SK-N-SH (cell line): ENCODE results near the gene AK4. TPM values are rescaled to one million over a fixed set of nuclear protein-coding genes. Genes with fewer than 3 reads are reported as not detected.
A peak's percentile ranks its signal among the peaks of the same experiment; 100 is the strongest.

Source experiments
- CTCF ChIA-PET: fragments of 300-600, 350-600 bp; formaldehyde crosslinking; extraction: SDS; loops from one replicate; lab custom pipeline; 2021; lab: Yijun Ruan, JAX
- POLR2A ChIA-PET: fragments of 350-600 bp; sonication (Branson Sonifier 250); formaldehyde crosslinking; extraction: SDS; loops from one replicate; lab custom pipeline; 2020; ENCODE audit warnings: antibody characterized with exemption, inconsistent platforms; lab: Yijun Ruan, JAX
- DNase-seq: peaks from one replicate; pipeline ENCODE4 v3.0.0; 2012
- H2AFZ ChIP-seq: fragments of 200-600 bp; sonication (generic); 2 replicates; pipeline ENCODE4 v1.8.1; 2016; ENCODE audit warnings: antibody characterized with exemption, mild to moderate bottlenecking, low read depth
- H3F3A ChIP-seq: fragments of 200-600 bp; sonication (generic); replicated peaks from 2 replicates; pipeline ENCODE3; 2016; ENCODE audit warnings: antibody characterized with exemption, mild to moderate bottlenecking; ENCODE audit not compliant: insufficient read depth
- H3K27ac ChIP-seq, 2 experiments: fragments of 200-500 bp in 1 of 2; fragments of 200-600 bp in 1 of 2; sonication (Bioruptor generic) in 1 of 2; sonication (generic), shearing (Covaris generic) in 1 of 2; 2 replicates each; pipeline versions ENCODE4 v1.5.1 to v1.6.1; 2014 to 2016; ENCODE audit warnings: low read depth in 2 of 2, inconsistent platforms in 1 of 2, low read length in 1 of 2, mild to moderate bottlenecking in 1 of 2, mixed read lengths in 1 of 2
- H3K27me3 ChIP-seq: fragments of 200-600 bp; sonication (generic), shearing (Covaris generic); 2 replicates; pipeline ENCODE4 v1.6.1; 2016; ENCODE audit warnings: mixed run types; ENCODE audit not compliant: insufficient read depth
- H3K36me3 ChIP-seq, 2 experiments: fragments of 200-500 bp in 1 of 2; fragments of 200-600 bp in 1 of 2; sonication (Bioruptor generic) in 1 of 2; sonication (generic) in 1 of 2; replicated peaks in 1 of 2; 2 replicates each; pipeline versions ENCODE3 to v1.5.1; 2014 to 2016; ENCODE audit warnings: low read length in 1 of 2, mild to moderate bottlenecking in 1 of 2; ENCODE audit not compliant: insufficient read depth in 2 of 2, control insufficient read depth in 1 of 2
- H3K4me1 ChIP-seq, 2 experiments: fragments of 200-500 bp in 1 of 2; fragments of 200-600 bp in 1 of 2; sonication (Bioruptor generic) in 1 of 2; sonication (generic), shearing (Covaris generic) in 1 of 2; 2 replicates each; pipeline versions ENCODE4 v1.5.1 to v1.6.1; 2014 to 2016; ENCODE audit warnings: low read depth in 1 of 2, low read length in 1 of 2, mixed run types in 1 of 2; ENCODE audit not compliant: insufficient read depth in 2 of 2, control insufficient read depth in 1 of 2
- H3K4me2 ChIP-seq: fragments of 200-600 bp; sonication (generic), shearing (Covaris generic); 2 replicates; pipeline ENCODE4 v1.6.1; 2017; ENCODE audit warnings: mixed run types
- H3K4me3 ChIP-seq, 2 experiments: fragments of 200-500 bp in 1 of 2; fragments of 200-600 bp in 1 of 2; sonication (Bioruptor generic) in 1 of 2; sonication (generic), shearing (Covaris generic) in 1 of 2; 2 replicates each; pipeline versions ENCODE4 v1.5.1 to v1.8.1; 2014 to 2016; ENCODE audit warnings: low read depth in 2 of 2, inconsistent platforms in 1 of 2, low read length in 1 of 2, mild to moderate bottlenecking in 1 of 2, mixed read lengths in 1 of 2, moderate library complexity in 1 of 2
- H3K79me2 ChIP-seq: fragments of 200-600 bp; sonication (generic); 2 replicates; pipeline ENCODE4 v1.8.1; 2017; ENCODE audit warnings: mild to moderate bottlenecking; ENCODE audit not compliant: insufficient read depth
- H3K9ac ChIP-seq: fragments of 200-600 bp; sonication (generic); 2 replicates; pipeline ENCODE4 v1.6.1; 2017; ENCODE audit warnings: mixed run types
- H3K9me2 ChIP-seq: fragments of 200-600 bp; sonication (generic); 2 replicates; pipeline ENCODE4 v1.6.1; 2017; ENCODE audit warnings: mixed run types
- H3K9me3 ChIP-seq: fragments of 200-600 bp; sonication (generic); 2 replicates; pipeline ENCODE4 v1.6.1; 2017; ENCODE audit warnings: mixed run types, mild to moderate bottlenecking, moderate library complexity
- H4K20me1 ChIP-seq: fragments of 200-600 bp; sonication (generic); 2 replicates; pipeline ENCODE4 v1.6.1; 2017; ENCODE audit warnings: mild to moderate bottlenecking, mixed run types; ENCODE audit not compliant: insufficient read depth
- ELF1 ChIP-seq: IDR thresholded peaks from 2 replicates; pipeline ENCODE4 v1.4.0; 2012
- EP300 ChIP-seq, 2 experiments: IDR thresholded peaks; 2 replicates each; pipeline versions ENCODE4 v1.4.0 to v1.6.1; 2012; ENCODE audit warnings: borderline replicate concordance in 1 of 2, low read depth in 1 of 2, low read length in 1 of 2
- EZH2phosphoT487 ChIP-seq: fragments of 200-600 bp; sonication (generic); IDR thresholded peaks from 2 replicates; pipeline ENCODE4 v1.6.1; 2017; ENCODE audit warnings: low read depth, mixed run types, mild to moderate bottlenecking, antibody characterized with exemption, moderate library complexity, borderline replicate concordance
- FOSL2 ChIP-seq: IDR thresholded peaks from 2 replicates; pipeline ENCODE4 v1.4.0; 2012; ENCODE audit warnings: low read depth, mild to moderate bottlenecking, moderate library complexity, borderline replicate concordance
- FOXJ3 ChIP-seq: sonication (generic); formaldehyde crosslinking; IDR thresholded peaks from 2 replicates; pipeline ENCODE4 v1.5.1; 2020; ENCODE audit warnings: mild to moderate bottlenecking, missing genetic modification reagents
- GATA2 ChIP-seq: sonication (generic); formaldehyde crosslinking; IDR thresholded peaks from 2 replicates; pipeline ENCODE4 v1.5.0; 2020; ENCODE audit warnings: mild to moderate bottlenecking, missing genetic modification reagents
- MAX ChIP-seq: IDR thresholded peaks from 2 replicates; pipeline ENCODE4 v1.4.0; 2012; ENCODE audit warnings: low read depth
- NFIC ChIP-seq: IDR thresholded peaks from 2 replicates; pipeline ENCODE4 v1.4.0; 2012; ENCODE audit warnings: borderline replicate concordance
- POLR2AphosphoS5 ChIP-seq: IDR thresholded peaks from 2 replicates; pipeline ENCODE4 v1.6.1; 2012; ENCODE audit warnings: low read depth, low read length
- RAD21 ChIP-seq: IDR thresholded peaks from 2 replicates; pipeline ENCODE4 v1.6.1; 2012; ENCODE audit warnings: mild to moderate bottlenecking, low read length
- RFX5 ChIP-seq: IDR thresholded peaks from 2 replicates; pipeline ENCODE4 v1.6.1; 2012; ENCODE audit warnings: mild to moderate bottlenecking, improper control_type of control experiment, low read length
- SIN3A ChIP-seq: IDR thresholded peaks from 2 replicates; pipeline ENCODE4 v1.6.1; 2012; ENCODE audit warnings: low read depth, mild to moderate bottlenecking, low read length, moderate library complexity, borderline replicate concordance
- TCF12 ChIP-seq: IDR thresholded peaks from 2 replicates; pipeline ENCODE4 v1.4.0; 2012
- YY1 ChIP-seq: IDR thresholded peaks from 2 replicates; pipeline ENCODE4 v1.4.0; 2012; ENCODE audit warnings: low read depth, mild to moderate bottlenecking
- WGBS: methylation state at CpG from one replicate; pipeline ENCODE4 v1.1.6; 2017; ENCODE audit warnings: low lambda C conversion rate; 5-methylcytosine and 5-hydroxymethylcytosine counted together
- polyA plus RNA-seq, 3 experiments: library from polyadenylated mRNA; depleted of rRNA; stranded (reverse); fragments of >200 nt; gene quantifications; 2 replicates each; pipeline ENCODE4 v1.2.3, GENCODE V29; 2012

Gene AK4
- polyA plus RNA-seq, 1 of the 3 experiments (the other 2 are of a cell fraction): 6.4 TPM

GRCh38 chr1:65108025-65108642 is 39.9 kb upstream of the AK4 start:
- Histone ChIP-seq H4K20me1 (no peaks in the 10 kb centered on the region), H3K36me3 (no peaks in the 10 kb centered on the region)

DNA sequence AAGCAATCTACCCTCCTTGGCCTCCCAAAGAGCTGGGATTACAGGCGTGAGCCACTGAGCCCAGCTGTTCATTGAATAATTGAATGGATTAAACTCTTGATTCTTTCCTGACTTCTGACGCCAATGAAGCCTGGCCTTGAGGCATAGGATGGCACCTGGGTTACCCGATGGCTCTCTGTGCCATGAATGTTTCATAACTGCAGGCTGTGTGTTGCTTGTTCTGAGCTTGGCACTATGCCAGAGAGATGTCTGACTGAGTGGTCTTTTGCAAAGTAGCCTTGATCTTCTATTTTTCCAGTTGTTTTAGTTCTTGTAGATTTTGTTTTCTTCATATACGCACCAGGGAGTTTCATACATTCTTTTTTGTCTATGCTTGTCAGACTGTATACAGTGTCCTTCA is 38.5 kb upstream of the AK4 start:
- no peaks in the 10 kb centered on the region for H3K36me3 ChIP-seq
- no peaks in the 10 kb centered on the region for H3K9me2 ChIP-seq
- peaks cover 0 to 2% of the 10 kb centered on the region in 2 experiments; a peak in 1 of 4 replicates for H3K4me1 ChIP-seq
- no peak overlapping the region for H2AFZ ChIP-seq
- H3K9me3 ChIP-seq: no peaks in the 10 kb centered on the region
- 50% methylated on average over 4 of the region's 4 CpGs for WGBS
- H3K79me2 ChIP-seq: no peaks in the 10 kb centered on the region
- no peak overlapping the region for H3K4me3 ChIP-seq
- peak; percentile 17 for DNase-seq
- H3K27me3 ChIP-seq: no peaks in the 10 kb centered on the region
- TF ChIP-seq GATA2 (CRISPR knock-in tag) (no peak), RFX5 (no peak), EP300 (IDR thresholded peaks at IDR 0.05; ENCODE audit: borderline replicate concordance in 1 of 2, low read depth in 1 of 2, low read length in 1 of 2) (no peak), RAD21 (no peak), SIN3A (no peak), EZH2phosphoT487 (no peak), ELF1 (no peak), TCF12 (no peak), YY1 (no peak)
- H4K20me1 ChIP-seq: no peaks in the 10 kb centered on the region
- H3K4me2 ChIP-seq: no peak overlapping the region
- ChIA-PET POLR2A (no interaction called here), CTCF (no interaction called here)
- no peak overlapping the region for H3K27ac ChIP-seq
- no peaks in the 10 kb centered on the region for H3F3A ChIP-seq
- H3K9ac ChIP-seq: no peak overlapping the region

More at GRCh38 chr1:65108025-65108642, 39.9 kb upstream of the AK4 start:
- Histone ChIP-seq H3F3A (no peaks in the 10 kb centered on the region), H3K9ac (no peak overlapping the region), H3K4me2 (no peak overlapping the region), H3K4me3 (no peak overlapping the region), H3K27me3 (no peaks in the 10 kb centered on the region), H3K4me1 (no peaks in the 10 kb centered on the region), H3K27ac (no peak overlapping the region), H3K9me2 (no peaks in the 10 kb centered on the region), H3K79me2 (no peaks in the 10 kb centered on the region), H2AFZ (no peak overlapping the region), H3K9me3 (no peaks in the 10 kb centered on the region)
- no peak for DNase-seq
- 68% methylated on average over 4 of the region's 4 CpGs for WGBS
- TF ChIP-seq MAX (no peak), TCF12 (no peak), FOSL2 (no peak), FOXJ3 (no peak), POLR2AphosphoS5 (no peak), SIN3A (no peak), NFIC (no peak)
- ChIA-PET POLR2A (no interaction called here), CTCF (interaction anchor here (1.1 to 1.5 kb wide), 3 partner anchors 33 to 101 kb away, joined by 3 to 4 read pairs (median 3); no protein-coding TSS in a partner anchor)
